Mucosa of descending colon (tissue), 3 donors: ENCODE data around the gene SUFU. TPM values are rescaled to one million over a fixed set of nuclear protein-coding genes. Genes with fewer than 3 reads are reported as not detected.

Experiments used
- ATAC-seq: fragments of 200-7000 bp; cut with Tn5 transposase; one replicate; pipeline ENCODE4 v1.9.1; 2020; ENCODE audit warnings: mild to moderate bottlenecking, moderate library complexity
- DNase-seq, 3 donors: peaks; one replicate each; pipeline ENCODE4 v3.0.0-alpha.2; 2020
- H3K36me3 ChIP-seq: fragments of 200-600 bp; one replicate; pipeline ENCODE4 v1.8.0; 2021; ENCODE audit warnings: low read depth, mild to moderate bottlenecking
- H3K4me1 ChIP-seq: fragments of 200-600 bp; one replicate; pipeline ENCODE4 v1.8.0; 2021; ENCODE audit warnings: low read depth, mild to moderate bottlenecking
- H3K4me3 ChIP-seq: fragments of 200-600 bp; one replicate; pipeline ENCODE4 v1.8.0; 2021; ENCODE audit warnings: mild to moderate bottlenecking
- H3K9me3 ChIP-seq: fragments of 200-600 bp; one replicate; pipeline ENCODE4 v1.8.0; 2021; ENCODE audit warnings: mild to moderate bottlenecking
- intact Hi-C, 2 donors: fragments of 100-400 bp; cut with DNase I in 1 of 2; cut with micrococcal nuclease in 1 of 2; formaldehyde crosslinking; loops; one replicate each; pipeline versions ENCODE4 v1.11.0 to v1.11.1; 2022; cut with DNase I, micrococcal nuclease
- total RNA-seq, 3 donors: library from RNA; stranded (reverse); fragmentation: NEBNext Ultra II Directional in 2 of 3; extraction: Animal tissue kit (Norgen Biotek cat#: 25700) in 2 of 3; gene quantifications; one replicate each; pipeline versions ENCODE4 v1.2.1 to v1.2.4, GENCODE V29; 2021 to 2023
- TF ChIP-seq, protein P1 (sequence below): fragments of 200-600 bp; IDR thresholded peaks from one replicate; pipeline ENCODE4 v1.8.0; 2022; ENCODE audit warnings: antibody characterized with exemption, mild to moderate bottlenecking
- donor health status: DM: no; HTN: no; CAD: no; lungs with moderate emphysema.
- donor health status: DM: no; HTN: no; CAD: no.
- donor health status: DM: no; HTN: yes; CAD: no.

The SUFU gene
- total RNA-seq, 3 donors from 2014 or later: 9.0 to 13.9 (median 9.5) TPM

DNA sequence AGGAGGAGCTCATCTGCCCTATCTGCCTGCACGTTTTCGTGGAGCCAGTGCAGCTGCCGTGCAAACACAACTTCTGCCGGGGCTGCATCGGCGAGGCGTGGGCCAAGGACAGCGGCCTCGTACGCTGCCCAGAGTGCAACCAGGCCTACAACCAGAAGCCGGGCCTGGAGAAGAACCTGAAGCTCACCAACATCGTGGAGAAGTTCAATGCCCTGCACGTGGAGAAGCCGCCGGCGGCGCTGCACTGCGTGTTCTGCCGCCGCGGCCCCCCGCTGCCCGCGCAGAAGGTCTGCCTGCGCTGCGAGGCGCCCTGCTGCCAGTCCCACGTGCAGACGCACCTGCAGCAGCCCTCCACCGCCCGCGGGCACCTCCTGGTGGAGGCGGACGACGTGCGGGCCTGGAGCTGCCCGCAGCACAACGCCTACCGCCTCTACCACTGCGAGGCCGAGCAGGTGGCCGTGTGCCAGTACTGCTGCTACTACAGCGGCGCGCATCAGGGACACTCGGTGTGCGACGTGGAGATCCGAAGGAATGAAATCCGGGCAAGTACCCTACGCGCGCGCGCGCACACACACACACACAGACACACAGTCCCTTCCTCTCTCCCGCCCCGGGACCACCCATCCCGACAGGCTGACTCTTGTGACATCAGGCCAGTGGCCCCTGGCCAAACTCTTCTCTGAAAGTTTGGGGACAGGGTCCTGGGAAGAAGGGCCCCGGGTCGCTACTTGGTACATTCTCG, 141.0 kb downstream of the SUFU start:
- Histone ChIP-seq H3K36me3 (peaks cover 3% of the 10 kb centered on the region), H3K4me3 (peak overlapping the region; percentile 77), H3K4me1 (peaks cover 36% of the 10 kb centered on the region), H3K9me3 (no peaks in the 10 kb centered on the region)
- TF ChIP-seq, protein P1, sequence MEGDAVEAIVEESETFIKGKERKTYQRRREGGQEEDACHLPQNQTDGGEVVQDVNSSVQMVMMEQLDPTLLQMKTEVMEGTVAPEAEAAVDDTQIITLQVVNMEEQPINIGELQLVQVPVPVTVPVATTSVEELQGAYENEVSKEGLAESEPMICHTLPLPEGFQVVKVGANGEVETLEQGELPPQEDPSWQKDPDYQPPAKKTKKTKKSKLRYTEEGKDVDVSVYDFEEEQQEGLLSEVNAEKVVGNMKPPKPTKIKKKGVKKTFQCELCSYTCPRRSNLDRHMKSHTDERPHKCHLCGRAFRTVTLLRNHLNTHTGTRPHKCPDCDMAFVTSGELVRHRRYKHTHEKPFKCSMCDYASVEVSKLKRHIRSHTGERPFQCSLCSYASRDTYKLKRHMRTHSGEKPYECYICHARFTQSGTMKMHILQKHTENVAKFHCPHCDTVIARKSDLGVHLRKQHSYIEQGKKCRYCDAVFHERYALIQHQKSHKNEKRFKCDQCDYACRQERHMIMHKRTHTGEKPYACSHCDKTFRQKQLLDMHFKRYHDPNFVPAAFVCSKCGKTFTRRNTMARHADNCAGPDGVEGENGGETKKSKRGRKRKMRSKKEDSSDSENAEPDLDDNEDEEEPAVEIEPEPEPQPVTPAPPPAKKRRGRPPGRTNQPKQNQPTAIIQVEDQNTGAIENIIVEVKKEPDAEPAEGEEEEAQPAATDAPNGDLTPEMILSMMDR: peak; percentile 73
- intact Hi-C loops: no loop called here
- ATAC-seq (peak; percentile 57), DNase-seq (peak; percentile 85 to 92 (median 92))

DNA sequence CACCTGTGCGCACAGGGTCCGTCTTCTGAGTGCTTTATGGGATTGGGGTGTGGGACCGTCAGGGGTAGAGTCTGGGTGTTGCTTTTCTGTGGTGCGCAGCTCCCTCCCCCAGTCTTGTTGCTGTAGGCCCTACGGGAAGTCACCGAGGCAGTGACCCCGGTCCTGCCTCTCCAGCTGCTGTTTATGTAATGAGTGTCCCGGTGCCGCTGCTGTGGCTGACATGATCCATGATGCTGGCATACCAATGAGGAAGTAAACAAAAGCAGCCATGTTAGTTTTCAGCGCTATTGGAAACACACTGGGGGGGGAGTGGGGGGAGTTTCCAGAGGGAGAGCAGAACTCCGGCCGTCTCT, 141.6 kb downstream of the SUFU start:
- Histone ChIP-seq H3K4me3 (peak overlapping the region; percentile 77), H3K36me3 (peaks cover 3% of the 10 kb centered on the region), H3K4me1 (peaks cover 41% of the 10 kb centered on the region), H3K9me3 (no peaks in the 10 kb centered on the region)
- intact Hi-C loops: no loop called here
- DNase-seq (peak; percentile 79 to 87 (median 85)), ATAC-seq (peak; percentile 23)
- TF ChIP-seq, protein P1: no peak

DNA sequence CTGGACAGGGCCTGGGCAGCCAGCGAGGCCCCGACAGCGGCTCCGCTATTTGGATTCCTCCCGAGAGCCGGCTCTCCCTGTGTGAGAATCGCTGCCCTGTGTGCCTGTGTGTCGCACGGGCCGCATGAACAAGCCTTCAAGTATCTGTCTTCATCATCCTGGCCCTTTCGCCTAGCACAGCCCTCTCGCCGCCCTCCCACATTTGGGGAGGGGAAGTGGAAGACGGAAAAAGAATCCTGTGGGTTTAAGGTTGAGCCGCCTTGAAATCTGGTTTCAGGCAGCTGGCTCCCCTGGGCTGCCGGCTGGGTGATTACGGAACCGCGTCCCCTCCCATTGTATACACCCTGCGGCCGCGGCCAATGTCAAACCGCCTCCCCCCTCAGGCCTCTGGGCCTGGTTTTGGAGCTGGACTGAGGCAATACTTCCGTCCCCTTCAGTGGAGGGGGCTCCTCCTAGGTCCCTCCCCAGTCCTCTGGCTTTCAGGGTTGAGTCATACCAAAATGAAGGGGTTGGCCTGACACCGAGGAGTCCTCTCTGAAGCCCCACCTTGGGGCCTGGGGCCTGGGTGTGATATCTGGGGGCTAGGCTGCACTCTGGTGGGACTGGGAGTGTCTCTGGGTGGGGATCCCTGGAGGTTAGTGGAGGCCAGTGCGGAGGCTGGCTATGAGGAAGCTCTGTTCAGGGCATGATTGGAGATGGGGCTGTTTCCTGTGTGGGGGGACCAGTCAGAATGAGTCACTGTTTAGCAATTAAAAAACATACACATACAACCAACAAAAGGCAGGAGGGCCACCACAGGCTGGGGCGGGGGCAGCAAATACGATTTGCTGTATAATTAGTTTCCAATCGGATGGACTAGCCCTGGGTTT, 142.2 kb downstream of the SUFU start:
- intact Hi-C loops: no loop called here
- ATAC-seq: peak; percentile 39
- H3K4me1 ChIP-seq: peaks cover 47% of the 10 kb centered on the region
- peak; percentile 86 to 93 (median 87) for DNase-seq
- H3K36me3 ChIP-seq: peaks cover 3% of the 10 kb centered on the region
- H3K9me3 ChIP-seq: no peaks in the 10 kb centered on the region
- H3K4me3 ChIP-seq: peak overlapping the region; percentile 77
- TF ChIP-seq, protein P1: no peak

DNA sequence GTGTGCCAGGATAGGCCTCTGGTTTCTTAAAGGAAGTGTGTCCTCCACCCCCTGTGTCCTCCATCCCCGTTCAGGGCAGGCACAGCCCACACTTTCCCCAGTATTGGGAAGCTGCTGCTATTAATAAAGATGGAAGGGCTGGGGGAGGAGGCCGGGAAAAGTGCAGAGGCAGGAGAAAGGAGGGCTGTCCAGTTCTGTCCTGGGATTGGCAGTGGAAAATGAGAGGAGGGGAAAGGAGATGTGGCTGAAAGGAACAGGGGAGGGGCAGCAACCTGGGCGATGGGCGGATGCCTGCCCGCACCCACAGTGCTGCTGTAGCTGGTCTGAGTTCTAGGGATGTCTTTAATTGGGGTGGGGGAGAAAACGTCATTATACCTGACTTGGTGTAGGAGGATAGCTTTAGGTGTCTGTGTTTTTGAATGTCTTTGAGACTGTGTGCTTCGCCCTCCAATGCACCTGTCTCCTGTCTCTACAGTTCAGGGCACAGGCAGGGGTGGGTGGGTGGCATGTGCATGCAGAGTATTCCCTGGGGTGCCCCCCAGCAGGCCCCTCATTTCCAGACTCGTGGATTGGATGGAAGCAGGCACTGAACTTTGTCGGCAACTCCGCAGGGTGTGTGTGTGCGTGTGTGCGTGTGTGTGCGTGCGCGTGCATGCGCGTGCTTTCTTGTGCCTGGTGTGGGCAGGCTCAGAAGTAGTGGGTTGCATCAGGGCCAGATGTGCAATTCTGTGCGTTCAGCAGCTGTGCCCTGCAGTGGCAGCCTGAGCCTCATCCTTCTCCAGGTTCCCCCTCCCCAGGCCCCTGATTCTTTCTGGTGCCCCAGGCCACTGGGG, 143.1 kb downstream of the SUFU start:
- peaks cover 3% of the 10 kb centered on the region for H3K36me3 ChIP-seq
- DNase-seq: peak; percentile 56 to 81 (median 72)
- H3K9me3 ChIP-seq: no peaks in the 10 kb centered on the region
- ATAC-seq: no peak
- intact Hi-C loops: no loop called here
- TF ChIP-seq, protein P1: no peak
- peaks cover 51% of the 10 kb centered on the region for H3K4me1 ChIP-seq
- no peak overlapping the region for H3K4me3 ChIP-seq

DNA sequence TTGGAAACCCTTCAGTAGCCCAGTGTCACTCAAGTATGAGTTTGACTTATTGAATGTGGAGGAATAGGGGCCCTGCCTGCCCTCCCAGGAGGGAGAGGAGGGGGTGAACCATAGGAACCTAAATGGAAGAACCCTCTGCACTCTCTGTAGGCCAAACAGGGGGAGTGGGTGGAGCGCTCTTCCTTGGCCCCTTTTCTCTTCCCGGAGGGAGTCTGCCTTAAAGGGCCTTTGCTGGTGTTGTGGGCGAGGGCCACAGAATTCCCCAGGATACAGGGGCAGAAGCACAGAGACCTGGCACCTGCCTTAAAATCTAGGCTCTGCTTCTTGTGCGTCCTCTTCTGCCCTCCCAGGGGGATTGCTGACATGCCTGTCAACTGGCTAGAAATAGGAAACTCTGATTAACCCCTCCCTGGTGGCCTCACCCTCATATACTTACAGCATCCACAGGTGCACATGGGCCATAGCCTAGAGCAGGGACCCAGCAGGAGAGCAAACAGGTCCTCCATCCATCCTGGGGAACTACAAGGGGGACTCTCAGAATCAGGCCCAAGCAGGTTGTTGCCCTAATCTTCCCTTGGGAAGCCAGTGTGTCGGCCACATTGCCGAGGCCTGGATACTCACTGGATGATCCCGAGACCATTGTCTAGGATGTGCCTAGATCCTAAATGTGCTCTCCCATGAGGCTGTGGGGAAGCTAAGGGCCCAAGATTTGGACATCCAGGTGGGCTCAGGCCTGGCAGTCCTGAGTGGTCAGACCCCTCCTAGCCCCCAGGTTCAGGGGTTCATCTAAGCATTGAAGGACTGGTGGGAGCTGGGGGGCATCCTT, 143.9 kb downstream of the SUFU start:
- H3K4me1 ChIP-seq: peaks cover 52% of the 10 kb centered on the region
- no peaks in the 10 kb centered on the region for H3K9me3 ChIP-seq
- TF ChIP-seq, protein P1: no peak
- no peaks in the 10 kb centered on the region for H3K36me3 ChIP-seq
- peak in 1 of 3 donors; percentile 31 for DNase-seq
- intact Hi-C loops: no loop called here
- no peak for ATAC-seq
- H3K4me3 ChIP-seq: no peak overlapping the region
